HFFc6 (cell line): ENCODE data around the gene CDH13. TPM values are rescaled to one million over a fixed set of nuclear protein-coding genes. Genes with fewer than 3 reads are reported as not detected.

Experiments used
- DNase-seq: peaks from one replicate; pipeline ENCODE4 v3.0.0-alpha.2; 2018
- H3K27ac Mint-ChIP-seq: 2 replicates; pipeline ENCODE4 v1.8.0; 2020; ENCODE audit warnings: mild to moderate bottlenecking, mixed read lengths
- H3K27me3 Mint-ChIP-seq: 2 replicates; pipeline ENCODE4 v1.8.0; 2021; ENCODE audit warnings: mild to moderate bottlenecking, moderate library complexity, mixed read lengths; ENCODE audit not compliant: insufficient read depth
- H3K36me3 Mint-ChIP-seq: 2 replicates; pipeline ENCODE4 v1.8.0; 2021; ENCODE audit warnings: low read depth, mixed read lengths
- H3K4me1 Mint-ChIP-seq: 2 replicates; pipeline ENCODE4 v1.8.0; 2020; ENCODE audit warnings: low read depth, mixed read lengths
- H3K4me3 Mint-ChIP-seq: 2 replicates; pipeline ENCODE4 v1.8.0; 2020; ENCODE audit warnings: mild to moderate bottlenecking, moderate library complexity, mixed read lengths
- H3K9me3 Mint-ChIP-seq: 2 replicates; pipeline ENCODE4 v1.8.0; 2020; ENCODE audit warnings: mild to moderate bottlenecking, mixed read lengths
- CTCF ChIP-seq: fragments of 200-600 bp; sonication (generic); IDR thresholded peaks from 2 replicates; pipeline ENCODE4 v1.5.0; 2021; ENCODE audit warnings: antibody characterized with exemption, mild to moderate bottlenecking
- total RNA-seq, 6 experiments: library from RNA; stranded (reverse); fragmentation: NEBNext Ultra II Directional; extraction: Animal tissue kit (Norgen Biotek cat#: 25700); gene quantifications; 2 replicates in 1 of 6; 3 replicates in 5 of 6; pipeline ENCODE4 v1.2.3, GENCODE V29; 2021

The CDH13 gene
- total RNA-seq, 6 experiments from 2014 or later: 3.6 to 14.7 (median 4.7) TPM

GRCh38 chr16:82979406-82980111 lies 352.8 kb downstream of the CDH13 start:
- Mint-ChIP-seq H3K9me3 (peaks cover 36% of the 10 kb centered on the region), H3K27me3 (no peaks in the 10 kb centered on the region; the same call in 1 of the 2 replicates), H3K4me3 (no peak overlapping the region), H3K4me1 (no peaks in the 10 kb centered on the region), H3K36me3 (peaks cover 6% of the 10 kb centered on the region; the same call in 1 of the 2 replicates), H3K27ac (no peak overlapping the region)
- DNase-seq: no peak
- no peak for TF ChIP-seq CTCF

DNA sequence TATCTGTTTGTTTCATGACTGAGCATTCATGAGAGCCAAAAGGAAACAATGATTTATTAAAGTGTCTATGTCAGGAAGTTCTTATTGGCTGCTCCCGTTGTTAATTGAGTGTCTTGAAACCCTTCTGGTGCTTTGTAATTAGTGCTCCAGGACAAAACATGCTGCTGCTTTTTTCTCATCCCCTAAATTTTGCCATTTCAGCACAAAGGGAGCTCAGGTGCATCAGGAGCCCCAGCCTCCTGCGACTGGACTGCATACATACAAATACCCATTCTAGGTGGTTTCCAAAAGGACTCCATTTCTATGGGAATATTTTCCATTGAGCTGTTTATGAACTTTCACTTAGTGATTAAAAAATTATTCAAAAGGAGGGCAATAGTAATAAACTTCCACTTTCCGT lies 354.0 kb downstream of the CDH13 start:
- H3K27ac Mint-ChIP-seq: no peak overlapping the region
- no peaks in the 10 kb centered on the region; the same call in 1 of the 2 replicates for H3K27me3 Mint-ChIP-seq
- H3K36me3 Mint-ChIP-seq: peaks cover 9% of the 10 kb centered on the region; the same call in 1 of the 2 replicates
- TF ChIP-seq CTCF: no peak
- DNase-seq: no peak
- H3K4me1 Mint-ChIP-seq: no peaks in the 10 kb centered on the region
- H3K9me3 Mint-ChIP-seq: peaks cover 36% of the 10 kb centered on the region
- no peak overlapping the region for H3K4me3 Mint-ChIP-seq

DNA sequence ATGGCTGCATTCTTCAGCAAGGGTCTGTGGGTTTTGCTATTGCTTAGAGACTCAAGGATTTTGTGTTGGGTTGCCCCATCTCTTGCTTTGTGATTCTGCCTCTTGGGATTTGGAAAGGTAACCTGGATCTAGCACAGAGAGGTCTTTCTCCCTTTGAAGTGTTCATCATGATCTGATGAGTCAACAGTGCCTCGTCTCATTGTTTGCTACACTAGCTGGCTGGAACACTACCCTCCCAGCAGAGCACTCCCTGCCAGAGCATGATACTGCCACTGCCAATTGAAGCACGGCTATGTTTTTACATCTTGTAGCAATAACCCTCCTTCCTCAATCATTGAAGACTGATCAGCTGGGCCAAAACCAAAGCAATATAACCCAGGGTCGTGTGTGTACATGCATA lies 361.0 kb downstream of the CDH13 start:
- DNase-seq: no peak
- Mint-ChIP-seq H3K4me1 (peaks cover 6% of the 10 kb centered on the region; the same call in 1 of the 2 replicates), H3K27me3 (no peaks in the 10 kb centered on the region; the same call in 1 of the 2 replicates), H3K4me3 (no peak overlapping the region), H3K36me3 (0 out of 2 replicates have a peak, but pooled peaks cover 4% of the 10 kb centered on the region), H3K27ac (no peak overlapping the region), H3K9me3 (peaks cover 26% of the 10 kb centered on the region)
- no peak for TF ChIP-seq CTCF

DNA sequence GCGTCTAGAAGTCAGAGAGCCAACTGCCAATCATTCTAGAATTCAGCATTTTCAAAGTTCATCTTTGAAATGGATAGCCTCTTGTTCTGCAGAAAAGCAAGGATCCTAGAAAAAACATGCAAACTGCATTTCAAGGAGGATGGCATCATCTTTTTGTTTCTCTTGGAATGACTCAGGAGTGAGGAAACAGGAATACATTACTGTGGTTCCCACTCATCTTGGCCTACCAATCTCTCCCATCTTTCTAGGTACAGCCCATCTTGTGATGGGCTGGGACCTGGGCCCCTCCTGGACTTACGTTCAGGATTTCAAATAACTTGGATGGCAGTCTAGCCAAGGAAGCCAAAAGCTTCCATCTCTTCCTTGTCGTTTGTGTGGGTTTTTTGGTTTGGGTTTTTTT lies 363.4 kb downstream of the CDH13 start:
- Mint-ChIP-seq H3K4me1 (peaks cover 6% of the 10 kb centered on the region; the same call in 1 of the 2 replicates), H3K9me3 (peaks cover 33% of the 10 kb centered on the region), H3K36me3 (0 out of 2 replicates have a peak, but pooled peaks cover 4% of the 10 kb centered on the region), H3K4me3 (no peak overlapping the region), H3K27ac (no peak overlapping the region), H3K27me3 (no peaks in the 10 kb centered on the region; the same call in none of the 2 replicates)
- no peak for TF ChIP-seq CTCF
- peak; percentile 26 for DNase-seq

- DNase-seq: no peak
- H3K27me3 Mint-ChIP-seq: no peaks in the 10 kb centered on the region; the same call in 1 of the 2 replicates
- no peaks in the 10 kb centered on the region for H3K36me3 Mint-ChIP-seq
- H3K4me1 Mint-ChIP-seq: peaks cover 6% of the 10 kb centered on the region; the same call in 1 of the 2 replicates
- TF ChIP-seq CTCF: no peak
- no peak overlapping the region for H3K27ac Mint-ChIP-seq
- H3K9me3 Mint-ChIP-seq: peaks cover 28% of the 10 kb centered on the region; the same call in 1 of the 2 replicates
- H3K4me3 Mint-ChIP-seq: no peak overlapping the region
Measured at GRCh38 chr16:82991410-82991809, 364.6 kb downstream of the CDH13 start.
